NCI-H146 (cell line): Measurements from ENCODE around the gene PCDH9.
"Not testable (repeated sequence)": the region's sequence is repeated elsewhere in the genome, so short reads cannot be mapped to it uniquely, and the experiment has no call there.

Source experiments
- DNase-seq: peaks from one replicate; lab custom pipeline; 2025; lab: John Stamatoyannopoulos, UW

PCDH9 gene

DNA sequence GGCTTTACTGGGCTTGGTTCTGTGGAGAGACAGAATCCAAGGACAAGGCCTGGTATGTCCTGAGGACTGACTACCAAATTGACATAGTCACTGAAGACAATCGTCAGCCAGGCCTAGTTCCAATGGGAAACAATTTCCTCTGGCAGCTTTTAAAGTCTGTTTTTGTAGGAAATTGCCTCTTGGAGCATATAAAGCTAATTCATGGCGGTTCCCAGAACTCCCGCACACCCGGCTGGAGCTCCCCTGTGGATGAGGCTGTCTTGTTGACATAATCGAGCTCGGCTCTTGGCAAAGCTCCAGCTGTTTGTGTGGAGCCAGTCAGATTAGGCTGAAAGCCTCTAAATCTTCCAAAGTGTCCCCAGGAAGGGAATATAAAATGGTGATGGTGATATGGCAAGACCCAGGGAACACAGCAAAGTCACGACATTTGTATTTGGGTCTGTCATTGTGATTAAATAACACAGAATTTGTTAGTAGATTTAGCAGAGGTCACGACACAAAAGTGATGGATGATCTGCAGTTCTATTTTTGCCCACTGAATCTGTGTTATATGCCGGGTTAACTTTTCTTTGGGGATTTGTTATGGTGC, 395.0 kb downstream of the PCDH9 start:
- peak; percentile 87 for DNase-seq

DNA sequence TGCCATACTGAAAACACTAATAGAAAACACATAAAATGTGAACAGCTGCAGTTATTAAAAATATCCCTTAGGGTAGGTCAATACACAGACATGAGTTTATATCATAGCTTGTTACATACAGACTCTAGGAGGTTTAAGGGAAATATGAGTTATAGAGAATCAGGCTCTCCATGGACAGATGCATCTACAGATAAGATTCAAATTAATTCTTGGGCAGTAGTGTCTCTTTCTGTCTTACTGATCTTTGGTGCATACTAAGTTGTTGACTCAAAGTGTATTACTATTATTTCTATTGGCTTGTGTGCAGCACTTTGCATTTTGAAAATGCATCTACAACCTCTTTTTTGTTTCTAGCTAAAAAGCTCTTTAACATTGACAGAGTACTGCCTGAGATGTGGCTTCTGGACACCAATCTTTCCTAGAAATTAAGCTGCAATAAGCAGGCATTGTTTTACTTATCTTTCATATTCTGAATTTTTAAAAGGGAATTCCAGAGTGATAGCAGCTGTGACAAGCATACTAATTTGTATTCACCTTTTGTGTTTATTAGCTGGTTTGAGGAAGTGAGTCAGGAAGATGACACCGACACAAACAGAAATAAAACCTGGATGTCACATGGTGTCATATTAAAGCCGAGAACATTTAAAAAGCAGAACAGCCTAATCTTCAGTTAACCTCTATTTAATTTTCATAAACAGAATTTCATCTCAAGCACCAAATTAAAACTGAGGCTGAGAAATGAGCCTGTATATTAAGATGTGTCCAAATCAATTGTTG, 399.0 kb downstream of the PCDH9 start:
- DNase-seq: no peak

DNA sequence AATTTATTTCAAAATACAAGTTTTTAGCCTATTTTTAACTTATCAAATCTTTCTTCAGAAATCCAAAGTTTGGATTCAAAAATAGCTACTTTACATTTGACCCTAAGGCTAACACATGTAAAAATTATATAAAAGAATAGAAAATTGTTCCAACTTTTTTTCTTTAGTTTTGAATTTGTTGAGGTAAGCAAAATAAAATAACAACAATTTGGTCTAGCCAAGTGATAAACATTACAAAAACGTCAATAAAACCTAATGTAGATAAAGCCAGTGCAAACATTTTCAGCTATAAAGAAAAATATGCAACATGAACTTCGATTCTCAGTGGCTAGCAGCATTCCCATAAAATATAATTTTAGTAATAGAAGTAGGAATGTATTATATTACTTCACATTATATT, 400.3 kb downstream of the PCDH9 start:
- no peak for DNase-seq

DNA sequence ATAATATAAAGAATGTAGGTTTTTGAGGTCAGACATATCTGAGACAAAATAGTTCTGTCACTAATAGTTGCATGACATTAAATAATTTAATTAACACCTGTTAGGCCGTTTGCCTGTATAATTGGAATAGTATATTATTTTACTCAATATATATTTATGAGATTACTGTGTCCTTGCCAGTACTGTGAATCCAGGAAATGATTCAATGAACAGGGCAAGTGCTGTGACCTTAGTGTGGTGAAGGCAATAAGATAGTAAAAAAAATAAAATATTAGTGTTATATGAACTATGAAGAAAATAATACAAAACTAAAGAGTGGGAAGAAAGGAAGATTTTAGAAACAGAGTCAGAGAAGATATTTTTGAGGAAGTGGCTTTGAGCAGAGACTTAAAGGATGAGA, 403.7 kb downstream of the PCDH9 start:
- no peak for DNase-seq

DNA sequence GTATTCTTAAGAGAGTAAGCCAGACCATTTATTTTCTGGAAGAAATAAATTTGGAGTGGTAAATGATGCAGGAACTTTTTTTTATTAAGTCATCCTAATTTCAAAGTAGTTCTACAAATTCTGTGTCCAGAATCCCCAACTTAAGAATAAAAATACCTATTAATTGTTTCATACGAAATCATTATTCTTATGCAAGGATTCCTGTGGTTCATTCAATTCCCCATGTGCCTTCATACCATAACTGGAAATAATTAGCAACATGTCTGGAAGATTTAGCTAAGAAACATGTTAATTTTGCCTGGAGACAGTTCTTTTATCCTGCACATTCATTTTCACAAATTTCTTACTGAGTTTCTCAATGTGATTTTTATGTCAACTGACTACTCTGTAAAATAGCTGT, 408.6 kb downstream of the PCDH9 start:
- DNase-seq: no peak

DNA sequence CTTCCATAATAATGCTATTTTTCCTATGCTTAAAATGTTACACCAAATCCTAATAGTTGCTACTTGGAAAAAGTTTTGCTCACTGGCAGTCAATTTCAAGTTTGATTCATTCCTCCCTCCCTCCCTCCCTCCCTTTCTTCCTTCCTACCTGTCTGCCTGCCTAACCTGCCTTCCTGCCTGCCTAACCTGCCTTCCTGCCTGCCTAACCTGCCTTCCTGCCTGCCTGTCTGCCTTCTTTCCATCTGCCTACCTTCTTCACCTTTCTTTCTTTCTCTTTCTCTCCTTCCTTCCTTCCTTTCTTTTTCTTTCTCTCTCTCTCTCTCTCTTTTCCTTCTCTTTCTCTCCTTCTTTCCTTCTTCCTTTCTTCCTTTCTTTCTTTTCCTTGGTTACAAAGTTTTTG, 418.7 kb downstream of the PCDH9 start:
- no peak for DNase-seq

DNA sequence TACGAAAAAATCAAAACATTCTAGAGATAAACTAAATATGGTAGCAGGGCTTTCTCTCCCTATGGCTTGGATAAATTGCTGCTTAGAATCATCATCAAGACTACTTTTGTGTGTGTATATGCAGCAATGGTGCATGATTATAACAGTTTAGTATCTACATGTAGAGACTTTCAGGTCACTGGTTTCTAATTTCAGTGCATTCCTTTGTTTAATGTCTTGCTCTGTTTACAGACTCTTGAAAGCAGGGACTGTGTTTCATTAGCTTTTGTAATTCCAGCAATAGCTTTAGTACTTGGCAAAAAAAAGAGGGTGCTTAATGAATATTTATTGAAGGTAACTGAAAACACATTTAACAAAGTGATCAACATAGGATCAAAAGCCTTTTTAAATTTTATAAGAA, 420.7 kb downstream of the PCDH9 start:
- peak; percentile 78 for DNase-seq

DNA sequence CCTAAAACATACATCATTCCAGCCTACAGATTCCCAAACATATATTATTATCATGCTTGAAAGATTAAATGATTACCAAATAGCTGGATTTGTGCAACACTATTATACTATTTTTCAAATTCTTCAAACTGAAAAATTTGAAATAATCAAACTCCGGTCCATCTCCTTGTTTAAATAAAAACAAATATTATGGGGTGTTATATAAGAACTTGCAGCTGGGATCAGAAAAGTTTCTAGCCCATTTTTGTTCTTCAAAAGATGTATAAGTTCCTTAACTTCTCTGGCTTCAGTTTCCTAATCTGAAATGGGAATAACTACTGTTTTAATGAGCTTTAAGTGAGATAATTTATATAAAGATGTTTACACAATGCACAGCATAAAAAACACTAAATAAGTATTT, 422.9 kb downstream of the PCDH9 start:
- DNase-seq: no peak

DNA sequence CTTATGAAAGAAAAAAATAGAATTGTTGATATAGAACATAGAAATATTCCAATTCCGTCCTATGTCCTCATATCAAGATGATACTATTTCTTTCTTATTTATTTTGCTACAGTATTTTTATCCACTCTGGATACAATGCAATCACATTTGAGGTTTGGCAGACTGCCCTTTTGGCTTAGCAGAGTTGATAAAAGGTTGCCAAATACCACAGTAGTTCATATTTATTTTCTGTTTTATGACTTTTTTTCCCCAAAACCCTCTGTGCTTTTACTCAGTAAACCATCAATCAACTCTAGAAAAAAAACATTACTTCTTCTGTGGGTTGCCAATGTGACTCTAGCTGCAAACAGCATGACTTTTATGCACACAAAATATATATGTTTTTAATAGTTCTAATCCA, 424.5 kb downstream of the PCDH9 start:
- DNase-seq: no peak

DNA sequence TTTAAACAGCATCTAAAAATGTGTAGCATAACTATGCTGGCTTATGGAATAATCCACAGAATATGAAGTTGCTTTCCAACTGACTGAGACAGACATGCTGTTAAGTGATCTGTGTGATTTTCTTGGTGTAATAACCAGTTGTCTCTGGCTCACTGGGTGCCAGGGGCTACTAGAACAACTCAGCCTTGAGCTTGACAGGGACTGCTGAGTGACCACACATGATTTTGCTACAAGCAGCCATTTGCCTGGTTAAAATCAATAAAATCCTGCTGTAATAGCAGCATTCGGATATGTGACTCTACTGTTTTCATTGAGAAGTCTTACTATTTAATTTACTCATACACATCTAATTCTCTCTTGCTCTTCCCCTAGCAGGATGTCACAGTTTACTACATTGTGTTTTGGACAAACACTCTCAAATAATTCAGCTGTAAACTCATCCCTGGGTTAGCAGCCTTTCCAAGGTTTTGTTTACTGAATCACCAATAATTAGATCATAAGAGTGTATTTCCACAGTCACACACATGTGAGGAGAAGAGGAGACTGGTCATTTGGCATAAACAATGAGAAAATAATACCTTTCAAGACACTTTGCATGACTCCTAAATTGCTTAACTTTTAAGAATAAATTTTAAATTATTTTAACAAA, 426.2 kb downstream of the PCDH9 start:
- peak; percentile 70 for DNase-seq

DNA sequence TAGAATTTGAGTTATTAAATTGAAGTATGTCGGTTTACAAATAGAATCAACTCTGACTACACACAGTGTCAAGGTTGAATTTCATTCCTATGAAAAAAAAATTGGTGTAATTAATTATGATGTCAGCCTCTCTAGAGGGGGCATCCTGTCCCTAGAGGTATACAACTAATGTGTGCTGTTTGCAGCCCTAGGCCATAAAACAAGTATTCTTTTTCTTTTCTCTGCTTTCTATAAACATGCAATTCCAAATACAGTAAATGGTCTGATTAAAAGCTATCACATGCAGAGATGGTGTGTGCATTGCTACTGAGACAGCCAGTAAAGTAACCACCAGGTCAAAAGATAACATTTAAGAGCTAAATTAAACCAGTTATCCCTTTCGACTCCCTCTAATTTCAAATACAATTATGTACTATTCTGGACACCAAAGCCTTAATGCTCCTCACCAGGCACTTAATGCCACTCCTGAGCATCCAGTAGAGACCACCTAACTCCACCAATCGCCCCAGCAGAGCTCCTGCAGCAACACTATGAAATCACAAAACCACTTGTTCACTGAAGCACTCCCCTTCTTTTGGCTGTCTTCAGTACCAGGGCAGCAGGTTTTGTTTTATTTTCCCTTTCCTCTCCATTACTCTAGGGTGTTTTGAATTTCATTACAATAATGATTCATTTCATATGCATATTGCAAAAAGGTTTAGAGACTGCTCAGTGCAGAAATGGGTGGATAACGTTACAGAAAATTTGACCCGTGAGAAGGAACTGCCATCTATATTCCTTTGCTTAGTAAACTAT, 426.9 kb downstream of the PCDH9 start:
- peak; percentile 70 for DNase-seq

DNA sequence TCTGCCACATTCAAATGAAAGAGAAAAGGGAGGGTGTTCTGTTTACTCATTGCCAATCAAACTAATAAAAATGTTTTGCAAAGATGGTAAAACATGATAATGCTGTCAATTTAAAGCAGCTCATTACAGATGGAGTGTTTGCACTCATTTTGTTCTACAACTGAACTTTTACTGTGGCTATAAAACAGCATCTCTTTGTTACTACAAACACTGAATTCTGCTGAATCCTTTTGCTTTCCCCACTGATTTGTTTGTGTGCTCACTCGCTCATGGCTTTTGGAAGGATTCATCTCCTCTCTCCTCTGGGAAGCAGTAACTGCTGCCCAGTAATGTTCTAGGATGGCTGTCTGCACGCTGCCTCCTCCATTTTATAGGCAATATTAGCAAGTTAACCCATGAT, 434.5 kb downstream of the PCDH9 start:
- DNase-seq: no peak

DNA sequence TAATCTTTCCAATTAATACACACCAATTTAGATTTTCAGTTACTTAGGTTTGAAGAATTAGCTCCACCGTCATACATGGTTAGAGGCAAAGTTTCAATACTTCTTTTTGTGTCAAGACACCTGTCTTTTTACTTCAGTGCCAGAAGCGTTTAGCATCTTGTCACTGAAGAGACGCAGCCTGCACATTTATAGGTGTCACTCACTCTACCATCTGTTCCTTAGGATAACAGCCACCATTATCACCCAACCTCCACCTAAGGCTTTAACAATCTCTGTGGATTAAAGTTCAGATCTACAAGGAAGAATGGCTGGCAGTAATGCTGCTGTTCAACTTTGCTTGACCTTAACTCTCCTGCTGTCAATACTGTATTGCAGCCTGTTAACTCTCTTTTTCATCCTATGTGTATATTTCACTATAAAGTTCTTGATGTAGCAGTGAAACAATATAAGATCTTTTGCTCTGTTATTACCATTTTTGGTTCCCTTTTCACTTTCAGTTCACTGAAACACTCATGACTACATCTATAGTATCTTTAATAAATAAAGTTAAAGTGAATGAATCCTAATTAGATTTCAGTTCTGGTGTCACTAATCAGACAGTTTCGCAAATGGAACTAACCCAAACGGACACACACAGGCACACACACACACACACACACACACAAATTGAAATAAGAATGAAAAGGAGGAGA, 435.6 kb downstream of the PCDH9 start:
- no peak for DNase-seq

DNA sequence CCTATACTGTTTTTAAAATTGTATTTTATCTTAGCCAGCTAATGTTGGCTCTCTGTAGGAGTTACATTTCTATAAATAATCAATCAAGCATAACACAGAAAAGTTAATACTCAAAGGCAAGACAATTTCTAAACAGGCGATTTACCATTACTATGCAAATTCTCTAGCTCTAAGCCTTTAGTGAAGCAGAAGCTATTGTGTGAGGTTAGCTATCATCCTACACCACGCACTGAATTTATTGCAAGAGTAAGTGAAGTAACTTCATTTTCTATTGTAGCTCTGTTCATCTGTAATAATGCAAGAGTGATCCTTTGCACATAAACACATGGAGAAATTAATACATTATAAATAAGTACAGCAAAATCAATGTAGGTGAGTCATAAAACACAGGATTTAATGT, 439.3 kb downstream of the PCDH9 start:
- DNase-seq: no peak

DNA sequence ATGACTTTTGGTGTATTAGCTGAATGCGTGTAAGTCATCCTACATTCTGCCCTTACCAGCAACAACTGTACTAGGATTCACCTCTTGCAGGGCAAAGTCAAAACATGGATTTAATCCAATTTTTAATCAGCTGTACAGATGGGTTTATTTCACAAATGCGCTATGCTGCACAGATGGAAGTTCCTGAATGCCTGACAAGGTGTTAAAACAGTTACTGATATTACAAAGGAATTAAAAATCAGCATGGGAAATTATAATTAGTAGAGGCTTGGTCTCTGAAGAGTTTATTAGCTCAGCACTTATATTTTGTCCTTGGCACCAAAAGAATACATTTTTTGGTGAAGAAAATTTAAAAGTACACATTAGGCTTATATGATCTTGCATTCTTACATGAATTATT, 448.9 kb downstream of the PCDH9 start:
- no peak for DNase-seq

DNA sequence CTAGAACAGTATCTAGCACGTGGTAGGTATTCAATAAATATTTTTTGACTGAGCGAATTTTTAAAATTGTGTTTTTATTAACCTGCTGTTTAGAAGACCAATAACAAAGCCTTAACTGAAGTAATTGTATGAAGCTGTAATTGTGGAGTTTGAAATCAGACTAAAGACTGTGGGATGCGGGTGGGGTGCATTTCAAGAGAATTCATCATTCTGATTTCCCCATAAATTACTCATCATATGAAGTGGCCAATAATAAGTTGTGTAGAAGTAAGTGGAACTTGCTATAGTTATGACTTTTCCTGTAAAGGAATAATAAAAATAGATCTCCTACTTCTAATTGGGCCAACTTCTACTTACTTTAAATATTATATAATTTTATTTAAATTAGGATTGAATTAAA, 449.3 kb downstream of the PCDH9 start:
- no peak for DNase-seq

DNA sequence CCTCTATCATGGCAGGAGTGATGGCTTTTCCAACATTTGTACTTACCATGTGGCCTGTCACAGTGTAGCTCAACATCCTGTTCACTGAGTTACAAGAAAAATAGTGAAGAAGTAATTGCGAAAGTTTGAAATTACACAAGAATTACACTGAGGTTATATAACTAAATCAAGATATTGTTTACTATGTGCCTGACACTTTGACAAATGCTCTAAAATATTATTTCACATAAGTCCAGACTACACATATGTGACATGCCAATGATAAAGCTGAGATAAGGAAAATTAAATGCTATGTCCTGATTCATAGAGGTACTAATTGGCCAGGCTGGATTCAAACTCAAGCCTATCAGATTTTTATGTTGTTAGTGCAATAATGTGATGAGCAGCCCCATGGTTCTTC, 451.7 kb downstream of the PCDH9 start:
- no peak for DNase-seq

DNA sequence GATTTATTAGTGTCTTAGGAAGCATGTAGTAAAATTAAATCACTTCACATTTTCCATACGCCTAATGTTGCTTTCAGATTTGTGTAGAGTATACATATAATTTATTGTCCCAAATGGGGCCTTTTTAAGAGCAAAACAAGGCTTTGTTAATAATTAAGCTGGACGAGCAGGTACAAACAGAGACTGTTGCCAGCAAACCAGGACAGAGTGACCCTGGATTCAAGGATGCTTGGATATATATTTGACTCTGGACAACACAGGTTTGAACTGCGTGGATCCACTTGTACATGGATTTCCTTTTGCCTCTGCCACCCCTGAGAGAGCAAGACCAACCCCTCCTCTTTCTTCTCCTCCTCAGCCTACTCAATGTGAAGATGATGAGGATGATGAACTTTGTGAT, 454.9 kb downstream of the PCDH9 start:
- no peak for DNase-seq

DNA sequence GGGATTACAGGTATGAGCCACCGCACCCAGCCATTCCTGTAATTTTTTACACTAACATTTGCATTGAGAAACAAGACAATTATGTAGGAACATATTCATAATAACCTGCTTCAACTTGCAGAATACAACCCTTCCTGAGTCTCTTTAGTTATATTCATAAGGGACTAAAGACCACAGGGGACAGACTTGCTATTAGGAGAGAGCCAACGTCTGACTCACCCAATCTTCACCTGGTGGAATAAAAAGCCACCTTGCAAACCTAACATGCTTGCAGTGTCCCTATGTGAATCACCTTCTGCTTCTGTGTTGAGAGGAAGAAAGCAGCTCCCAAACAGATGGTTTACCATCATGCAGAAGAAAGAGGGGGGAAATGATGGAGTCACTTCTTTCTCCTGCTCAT, 456.1 kb downstream of the PCDH9 start:
- DNase-seq: no peak

DNA sequence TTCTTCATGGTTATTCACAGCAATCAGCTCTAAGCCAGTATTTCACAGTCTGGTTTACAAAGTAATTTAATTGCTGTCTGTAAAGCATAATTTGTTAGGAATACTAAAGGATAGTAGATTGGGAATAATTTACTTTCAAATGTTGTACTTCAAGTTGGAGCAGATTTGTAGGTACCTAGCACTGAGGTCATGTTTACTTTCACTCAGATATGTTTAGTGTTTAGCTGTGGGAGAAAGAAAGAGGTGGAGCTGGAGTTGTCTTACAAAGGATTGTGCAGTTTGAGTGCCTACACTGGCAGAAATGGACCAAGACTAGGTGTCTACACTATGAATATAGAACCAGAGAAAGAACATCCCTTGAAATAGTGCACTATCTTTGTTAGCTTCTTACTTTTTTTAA, 464.6 kb downstream of the PCDH9 start:
- no peak for DNase-seq

DNA sequence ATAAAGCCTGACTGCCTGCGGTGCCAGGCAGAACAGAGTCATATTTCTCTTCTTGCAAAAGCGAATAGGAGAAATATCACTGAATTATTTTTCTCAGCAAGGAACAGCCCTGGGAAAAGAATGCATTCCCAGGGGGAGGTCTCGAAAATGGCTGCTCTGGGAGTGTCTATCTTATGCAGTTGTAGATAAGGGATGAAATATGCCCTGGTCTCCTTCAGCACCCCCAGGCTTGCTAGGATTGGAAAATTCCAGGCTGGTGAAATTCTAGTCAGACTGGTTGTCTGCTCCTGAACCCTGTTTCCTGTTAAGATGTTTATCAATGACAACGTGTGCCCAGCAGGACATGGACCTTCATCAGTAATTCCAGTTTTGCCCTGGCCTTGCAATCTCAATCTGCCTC, 469.5 kb downstream of the PCDH9 start:
- DNase-seq: not testable (repeated sequence)

DNA sequence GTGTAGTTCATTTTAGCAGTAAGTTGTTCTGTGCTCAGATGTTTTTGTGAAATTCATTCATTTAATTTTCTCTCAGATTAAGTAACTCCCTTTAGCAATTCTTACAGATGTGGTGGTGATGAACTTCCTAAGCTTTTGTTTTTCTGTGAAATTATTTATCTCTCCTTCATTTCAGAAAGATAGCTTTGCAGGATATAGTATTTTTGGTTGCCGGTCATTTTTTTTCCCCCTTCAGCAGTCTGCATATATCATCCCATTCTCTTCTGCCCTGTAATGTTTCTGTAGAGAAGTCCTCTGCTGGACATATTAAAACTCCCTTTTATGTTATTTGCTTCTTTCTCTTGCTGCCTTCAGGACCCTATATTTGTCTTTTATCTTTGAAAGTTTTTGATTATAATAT, 470.2 kb downstream of the PCDH9 start:
- DNase-seq: no peak
